Neural cell (in vitro differentiated cells): Measurements from ENCODE around the gene RP9. TPM values are rescaled to one million over a fixed set of nuclear protein-coding genes. Genes with fewer than 3 reads are reported as not detected.

Experiments used
- H2AFZ ChIP-seq: fragments of 200-600, 300-800 bp; sonication (generic), shearing (Covaris generic); 2 replicates; pipeline ENCODE4 v1.6.0; 2014; ENCODE audit warnings: low read depth, mild to moderate bottlenecking, antibody characterized with exemption, low read length, moderate library complexity
- H3F3A ChIP-seq: fragments of 200-600 bp; shearing (Covaris generic); 2 replicates; pipeline ENCODE4 v1.6.1; 2016; ENCODE audit warnings: mild to moderate bottlenecking, moderate library complexity, mixed read lengths, antibody characterized with exemption, low read length; ENCODE audit not compliant: insufficient read depth, poor library complexity, severe bottlenecking
- H3K27ac ChIP-seq: fragments of 200-600, 300-800 bp; sonication (generic), shearing (Covaris generic); 2 replicates; pipeline ENCODE4 v1.5.1; 2014; ENCODE audit warnings: mild to moderate bottlenecking, low read length, moderate library complexity
- H3K27me3 ChIP-seq: fragments of 300-800, 200-600 bp; sonication (generic), shearing (Covaris generic); 2 replicates; pipeline ENCODE4 v1.6.0; 2014; ENCODE audit warnings: mild to moderate bottlenecking, low read depth, low read length, moderate library complexity; ENCODE audit not compliant: insufficient read depth
- H3K36me3 ChIP-seq: fragments of 300-800, 200-600 bp; sonication (generic), shearing (Covaris generic); 2 replicates; pipeline ENCODE4 v1.5.1; 2014; ENCODE audit warnings: mild to moderate bottlenecking, antibody characterized with exemption, low read length, moderate library complexity; ENCODE audit not compliant: insufficient read depth
- H3K4me2 ChIP-seq: fragments of 300-800, 200-600 bp; sonication (generic), shearing (Covaris generic); 2 replicates; pipeline ENCODE4 v1.6.0; 2014; ENCODE audit warnings: mild to moderate bottlenecking, low read length
- H3K4me3 ChIP-seq: fragments of 300-800, 200-600 bp; sonication (generic), shearing (Covaris generic); 2 replicates; pipeline ENCODE4 v1.5.1; 2014; ENCODE audit warnings: mild to moderate bottlenecking, low read length, moderate library complexity
- H3K79me2 ChIP-seq: fragments of 200-600 bp; shearing (Covaris generic); replicated peaks from 2 replicates; pipeline ENCODE4 v1.6.0; 2014; ENCODE audit warnings: mild to moderate bottlenecking, low read length, moderate library complexity; ENCODE audit not compliant: insufficient read depth
- H3K9ac ChIP-seq: fragments of 300-800, 200-600 bp; sonication (generic), shearing (Covaris generic); 2 replicates; pipeline ENCODE4 v1.6.1; 2016; ENCODE audit warnings: mild to moderate bottlenecking, low read length, mixed read lengths
- H3K9me2 ChIP-seq: fragments of 200-600 bp; shearing (Covaris generic); 2 replicates; pipeline ENCODE4 v1.6.1; 2016; ENCODE audit warnings: mild to moderate bottlenecking, low read length, mixed read lengths; ENCODE audit not compliant: insufficient read depth
- H3K9me3 ChIP-seq: fragments of 200-600, 300-800 bp; sonication (generic), shearing (Covaris generic); 2 replicates; pipeline ENCODE4 v1.6.1; 2016; ENCODE audit warnings: mild to moderate bottlenecking, mixed run types, low read length, moderate library complexity, mixed read lengths
- H4K20me1 ChIP-seq: fragments of 200-600 bp; shearing (Covaris generic); 2 replicates; pipeline ENCODE4 v1.6.1; 2016; ENCODE audit warnings: mild to moderate bottlenecking, mixed run types; ENCODE audit not compliant: insufficient read depth
- CTCF ChIP-seq: fragments of 450-650 bp; IDR thresholded peaks from 2 replicates; pipeline ENCODE4 v1.5.1; 2014; ENCODE audit warnings: antibody characterized with exemption, mild to moderate bottlenecking, moderate library complexity; ENCODE audit not compliant: poor library complexity, severe bottlenecking
- EP300 ChIP-seq: fragments of 450-650 bp; conservative IDR thresholded peaks from 2 replicates; pipeline ENCODE4 v1.6.1; 2014; ENCODE audit warnings: antibody characterized with exemption, mild to moderate bottlenecking, moderate library complexity; ENCODE audit not compliant: poor library complexity, severe bottlenecking
- EZH2 ChIP-seq: fragments of 200-600, 300-800 bp; shearing (Covaris generic), sonication (generic); IDR thresholded peaks from 2 replicates; pipeline ENCODE4 v1.6.1; 2014; ENCODE audit warnings: antibody characterized with exemption, low read length, borderline replicate concordance, mild to moderate bottlenecking; ENCODE audit not compliant: insufficient read depth, poor library complexity, severe bottlenecking
- MXI1 ChIP-seq: fragments of 450-650 bp; conservative IDR thresholded peaks from 2 replicates; pipeline ENCODE4 v1.6.1; 2014; ENCODE audit warnings: antibody characterized with exemption, mild to moderate bottlenecking; ENCODE audit not compliant: poor library complexity, severe bottlenecking
- POLR2AphosphoS5 ChIP-seq: IDR thresholded peaks from 2 replicates; pipeline ENCODE4 v1.6.1; 2012
- RAD21 ChIP-seq: fragments of 450-650 bp; conservative IDR thresholded peaks from 2 replicates; pipeline ENCODE4 v1.6.1; 2014; ENCODE audit warnings: antibody characterized with exemption, mild to moderate bottlenecking, moderate library complexity
- REST ChIP-seq: IDR thresholded peaks from 2 replicates; pipeline ENCODE4 v1.6.1; 2012; ENCODE audit warnings: borderline replicate concordance
- SMC3 ChIP-seq: fragments of 450-650 bp; conservative IDR thresholded peaks from 2 replicates; pipeline ENCODE4 v1.6.1; 2014; ENCODE audit warnings: antibody characterized with exemption, mild to moderate bottlenecking, moderate library complexity; ENCODE audit not compliant: poor library complexity
- TAF1 ChIP-seq: IDR thresholded peaks from 2 replicates; pipeline ENCODE4 v1.6.1; 2012; ENCODE audit warnings: low read depth
- polyA plus RNA-seq: library from polyadenylated mRNA; depleted of rRNA; stranded (reverse); fragments of >200 nt; gene quantifications from 2 replicates; pipeline ENCODE4 v1.2.3, GENCODE V29; 2014

Gene RP9
- polyA plus RNA-seq, 1 donor from 2014 or later, result 36.9 TPM

- H3F3A ChIP-seq, result no peaks in the 10 kb centered on the region
- H3K9ac ChIP-seq, result no peak overlapping the region
These were observed 5.8 kb upstream of the RP9 start for GRCh38 chr7:33114976-33115375.

GRCh38 chr7:33111614-33112013 is 2.4 kb upstream of the RP9 start:
- no peaks in the 10 kb centered on the region for H3K36me3 ChIP-seq
- peaks cover 21% of the 10 kb centered on the region for H3K79me2 ChIP-seq
- no peaks in the 10 kb centered on the region for H3K9me2 ChIP-seq
- H2AFZ ChIP-seq, result no peak overlapping the region
- H3K27me3 ChIP-seq, result no peaks in the 10 kb centered on the region
- no peak overlapping the region for H3K4me2 ChIP-seq
- no peak overlapping the region for H3K27ac ChIP-seq
- H3K9ac ChIP-seq, result no peak overlapping the region
- H3K9me3 ChIP-seq, result no peaks in the 10 kb centered on the region
- no peak overlapping the region for H3K4me3 ChIP-seq
- H3F3A ChIP-seq, result no peaks in the 10 kb centered on the region
- H4K20me1 ChIP-seq, result no peaks in the 10 kb centered on the region
- no peak for TF ChIP-seq EZH2
- no peak for TF ChIP-seq EP300
- no peak for TF ChIP-seq CTCF
- TF ChIP-seq POLR2AphosphoS5, result no peak
- TF ChIP-seq MXI1, result no peak
- no peak for TF ChIP-seq REST
- TF ChIP-seq TAF1, result no peak

More at GRCh38 chr7:33114976-33115375, 5.8 kb upstream of the RP9 start:
- Histone ChIP-seq H3K36me3 (no peaks in the 10 kb centered on the region), H4K20me1 (no peaks in the 10 kb centered on the region), H3K27me3 (no peaks in the 10 kb centered on the region), H3K79me2 (no peaks in the 10 kb centered on the region), H3K4me2 (no peak overlapping the region), H3K4me3 (no peak overlapping the region), H2AFZ (no peak overlapping the region), H3K27ac (no peak overlapping the region), H3K9me2 (no peaks in the 10 kb centered on the region), H3K9me3 (no peaks in the 10 kb centered on the region)
- TF ChIP-seq POLR2AphosphoS5 (no peak), MXI1 (no peak), TAF1 (no peak), CTCF (no peak), EP300 (no peak), SMC3 (no peak), EZH2 (no peak), RAD21 (no peak), REST (no peak)
